Measurements from ENCODE around the gene GTPBP6.
"Not testable (repeated sequence)": the region's sequence is repeated elsewhere in the genome, so short reads cannot be mapped to it uniquely, and the experiment has no call there.

Gene GTPBP6

GRCh38 chrX:308821-309520 lies 9.6 kb downstream of the GTPBP6 start:
- Histone ChIP-seq H3K9me3 (ENCODE audit: control insufficient read depth, insufficient read depth, low read length) (no peaks in the 10 kb centered on the region), H3K27ac (ENCODE audit: low read depth, low read length) (no peak overlapping the region), H3K36me3 (ENCODE audit: control insufficient read depth, low read length) (peaks cover 79% of the 10 kb centered on the region)

GRCh38 chrX:307261-308111 lies 11.1 kb downstream of the GTPBP6 start:
- H3K36me3 ChIP-seq (ENCODE audit: control insufficient read depth, low read length) = peaks cover 72% of the 10 kb centered on the region
- no peaks in the 10 kb centered on the region for H3K9me2 ChIP-seq (replicated peaks; ENCODE audit: control insufficient read depth, low read length)
- H3K27ac ChIP-seq (ENCODE audit: low read depth, low read length) = no peak overlapping the region
- no peaks in the 10 kb centered on the region for H3K27me3 ChIP-seq (ENCODE audit: control insufficient read depth, low read length)
- TF ChIP-seq EZH2phosphoT487 (IDR thresholded peaks at IDR 0.05; ENCODE audit: borderline replicate concordance, low read length) (no peak), CTCF (IDR thresholded peaks at IDR 0.05; ENCODE audit: low read depth, low read length, poor library complexity, severe bottlenecking) (no peak)
- H3K4me2 ChIP-seq (ENCODE audit: low read length) = no peak overlapping the region
- H3K4me3 ChIP-seq (ENCODE audit: low read length) = no peak overlapping the region
- no peaks in the 10 kb centered on the region for H3K9me3 ChIP-seq (ENCODE audit: control insufficient read depth, insufficient read depth, low read length)
- no peaks in the 10 kb centered on the region for H3K4me1 ChIP-seq (ENCODE audit: control insufficient read depth, low read length)
- H3K79me2 ChIP-seq (ENCODE audit: control insufficient read depth, low read length) = peaks cover 13% of the 10 kb centered on the region
- peaks cover 10% of the 10 kb centered on the region for H3F3A ChIP-seq (ENCODE audit: control insufficient read depth, insufficient read depth)
- H4K20me1 ChIP-seq (ENCODE audit: control insufficient read depth, insufficient read depth, low read depth, low read length) = peaks cover 7% of the 10 kb centered on the region

More at GRCh38 chrX:308821-309520, 9.6 kb downstream of the GTPBP6 start:
- Histone ChIP-seq H3K4me3 (ENCODE audit: low read length) (no peak overlapping the region), H3K79me2 (ENCODE audit: control insufficient read depth, low read length) (peaks cover 13% of the 10 kb centered on the region), H3K9me2 (replicated peaks; ENCODE audit: control insufficient read depth, low read length) (no peaks in the 10 kb centered on the region), H3K4me1 (ENCODE audit: control insufficient read depth, low read length) (no peaks in the 10 kb centered on the region), H3K4me2 (ENCODE audit: low read length) (no peak overlapping the region), H4K20me1 (ENCODE audit: control insufficient read depth, insufficient read depth, low read depth, low read length) (peaks cover 7% of the 10 kb centered on the region), H3F3A (ENCODE audit: control insufficient read depth, insufficient read depth) (peaks cover 5% of the 10 kb centered on the region; the same call in 1 of the 2 replicates), H3K27me3 (ENCODE audit: control insufficient read depth, low read length) (no peaks in the 10 kb centered on the region)
- TF ChIP-seq CTCF (IDR thresholded peaks at IDR 0.05; ENCODE audit: low read depth, low read length, poor library complexity, severe bottlenecking) (no peak), EZH2phosphoT487 (IDR thresholded peaks at IDR 0.05; ENCODE audit: borderline replicate concordance, low read length) (no peak)

DNA sequence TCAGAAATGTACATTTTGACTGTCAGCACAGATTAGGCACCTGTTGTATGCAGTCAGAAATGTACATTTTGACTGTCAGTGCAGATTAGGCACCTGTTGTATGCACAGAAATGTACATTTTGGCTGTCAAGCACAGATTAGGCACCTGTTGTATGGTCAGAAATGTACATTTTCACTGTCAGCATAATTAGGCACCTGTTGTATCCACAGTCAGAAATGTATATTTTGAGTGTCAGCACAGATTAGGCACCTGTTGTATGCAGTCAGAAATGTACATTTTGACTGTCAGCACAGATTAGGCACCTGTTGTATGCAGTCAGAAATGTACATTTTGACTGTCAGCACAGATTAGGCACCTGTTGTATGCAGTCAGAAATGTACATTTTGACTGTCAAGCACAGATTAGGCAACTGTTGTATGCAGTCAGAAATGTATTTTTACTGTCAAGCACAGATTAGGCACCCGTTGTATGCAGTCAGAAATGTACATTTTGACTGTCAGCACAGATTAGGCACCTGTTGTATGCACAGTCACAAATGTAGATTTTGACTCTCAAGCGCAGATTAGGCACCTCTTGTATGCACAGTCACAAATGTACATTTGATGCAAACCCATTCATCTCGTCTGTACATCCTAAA lies 11.9 kb downstream of the GTPBP6 start:
- H4K20me1 ChIP-seq (ENCODE audit: control insufficient read depth, insufficient read depth, low read depth, low read length); H3K9me2 ChIP-seq (replicated peaks; ENCODE audit: control insufficient read depth, low read length); H3K9me3 ChIP-seq (ENCODE audit: control insufficient read depth, insufficient read depth, low read length); H3K4me2 ChIP-seq (ENCODE audit: low read length); H3K27ac ChIP-seq (ENCODE audit: low read depth, low read length); H3K27me3 ChIP-seq (ENCODE audit: control insufficient read depth, low read length); H3K4me1 ChIP-seq (ENCODE audit: control insufficient read depth, low read length); H3K4me3 ChIP-seq (ENCODE audit: low read length); H3F3A ChIP-seq (ENCODE audit: control insufficient read depth, insufficient read depth): not testable (repeated sequence)
- Histone ChIP-seq H3K36me3 (ENCODE audit: control insufficient read depth, low read length) (peaks cover 71% of the 10 kb centered on the region), H3K79me2 (ENCODE audit: control insufficient read depth, low read length) (peaks cover 13% of the 10 kb centered on the region)

- not testable (repeated sequence) for H4K20me1 ChIP-seq (ENCODE audit: control insufficient read depth, insufficient read depth, low read depth, low read length); H3K27me3 ChIP-seq (ENCODE audit: control insufficient read depth, low read length); H3K9me2 ChIP-seq (replicated peaks; ENCODE audit: control insufficient read depth, low read length); H3F3A ChIP-seq (ENCODE audit: control insufficient read depth, insufficient read depth); H3K9me3 ChIP-seq (ENCODE audit: control insufficient read depth, insufficient read depth, low read length); H3K27ac ChIP-seq (ENCODE audit: low read depth, low read length); H3K4me1 ChIP-seq (ENCODE audit: control insufficient read depth, low read length); H3K4me2 ChIP-seq (ENCODE audit: low read length); H3K4me3 ChIP-seq (ENCODE audit: low read length)
- peaks cover 70% of the 10 kb centered on the region for H3K36me3 ChIP-seq (ENCODE audit: control insufficient read depth, low read length)
- peaks cover 13% of the 10 kb centered on the region for H3K79me2 ChIP-seq (ENCODE audit: control insufficient read depth, low read length)
Observed at GRCh38 chrX:305781-306613, 12.6 kb downstream of the GTPBP6 start.

Measured in DOHH2 (cell line).